ENCODE results near the gene DMD.
"Not testable (repeated sequence)": the region's sequence is repeated elsewhere in the genome, so short reads cannot be mapped to it uniquely, and the experiment has no call there.

Gene DMD

DNA sequence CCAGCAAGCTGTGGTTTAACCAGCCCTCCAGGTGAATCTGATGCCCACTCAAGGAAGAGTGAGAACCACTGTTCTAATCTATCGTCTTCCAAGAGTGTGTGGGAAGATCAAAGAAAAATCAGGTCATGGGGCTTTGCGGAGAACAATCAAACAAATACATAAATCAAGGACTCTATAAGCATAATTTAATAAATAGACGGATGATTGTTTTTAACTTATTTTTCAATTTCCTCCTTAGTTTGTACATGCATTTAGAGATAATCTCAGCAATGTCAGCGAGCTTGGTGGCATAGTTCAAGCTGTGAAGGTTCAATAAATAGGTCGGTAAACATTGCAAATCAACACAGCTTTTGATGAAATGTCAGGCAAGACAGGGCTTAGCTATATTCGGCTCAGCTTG, 84.9 kb downstream of the DMD start:
- no peak overlapping the region for H3K4me3 Mint-ChIP-seq
- no peaks in the 10 kb centered on the region for H3K4me1 Mint-ChIP-seq
- H3K27ac Mint-ChIP-seq: no peak overlapping the region
- H3K9me3 Mint-ChIP-seq: no peaks in the 10 kb centered on the region
- no peaks in the 10 kb centered on the region for H3K36me3 Mint-ChIP-seq
- H3K27me3 Mint-ChIP-seq: no peaks in the 10 kb centered on the region

DNA sequence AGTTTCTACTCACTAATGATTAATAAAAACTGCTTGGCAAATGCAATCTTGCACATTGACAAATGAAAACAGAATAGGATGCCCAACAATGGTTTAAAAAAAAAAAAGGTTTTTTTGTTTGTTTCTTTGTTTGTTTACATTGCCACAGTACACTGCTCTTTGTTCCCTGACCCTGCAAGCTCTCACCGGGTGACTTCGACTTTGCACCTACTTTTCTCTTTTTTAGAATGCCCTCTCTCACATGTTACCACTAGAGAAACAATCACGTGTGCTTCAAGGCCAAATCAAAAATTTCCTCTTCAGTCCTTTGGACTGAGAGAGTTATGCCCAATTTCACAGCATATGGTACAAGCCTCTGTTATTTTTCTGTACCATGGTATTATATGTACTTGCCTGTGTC, 101.5 kb downstream of the DMD start:
- no peak overlapping the region for H3K27ac Mint-ChIP-seq
- no peak overlapping the region for H3K4me3 Mint-ChIP-seq
- H3K36me3 Mint-ChIP-seq: no peaks in the 10 kb centered on the region
- no peaks in the 10 kb centered on the region for H3K27me3 Mint-ChIP-seq
- H3K4me1 Mint-ChIP-seq: no peaks in the 10 kb centered on the region
- no peaks in the 10 kb centered on the region for H3K9me3 Mint-ChIP-seq

DNA sequence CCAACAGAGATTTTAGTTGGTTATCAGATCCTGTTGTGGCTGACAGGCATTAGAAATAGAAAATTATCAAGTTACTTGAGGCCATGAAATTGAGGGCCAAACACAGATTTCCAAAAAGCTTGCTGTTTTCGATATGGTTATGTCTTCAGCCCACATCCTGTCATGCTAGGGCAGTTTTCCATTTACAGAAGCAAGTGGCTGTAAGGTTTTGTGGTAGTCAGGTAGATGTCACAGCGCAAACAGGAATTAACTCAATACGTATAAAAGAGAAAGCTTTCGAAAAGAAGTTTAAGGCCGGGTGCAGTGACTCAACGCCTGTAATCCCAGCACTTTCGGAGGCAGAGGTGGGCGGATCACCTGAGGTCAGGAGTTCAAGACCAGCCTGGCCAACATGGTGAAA, 104.6 kb downstream of the DMD start:
- Mint-ChIP-seq H3K27ac (no peak overlapping the region), H3K4me3 (no peak overlapping the region), H3K27me3 (no peaks in the 10 kb centered on the region), H3K4me1 (no peaks in the 10 kb centered on the region), H3K9me3 (no peaks in the 10 kb centered on the region), H3K36me3 (no peaks in the 10 kb centered on the region)

DNA sequence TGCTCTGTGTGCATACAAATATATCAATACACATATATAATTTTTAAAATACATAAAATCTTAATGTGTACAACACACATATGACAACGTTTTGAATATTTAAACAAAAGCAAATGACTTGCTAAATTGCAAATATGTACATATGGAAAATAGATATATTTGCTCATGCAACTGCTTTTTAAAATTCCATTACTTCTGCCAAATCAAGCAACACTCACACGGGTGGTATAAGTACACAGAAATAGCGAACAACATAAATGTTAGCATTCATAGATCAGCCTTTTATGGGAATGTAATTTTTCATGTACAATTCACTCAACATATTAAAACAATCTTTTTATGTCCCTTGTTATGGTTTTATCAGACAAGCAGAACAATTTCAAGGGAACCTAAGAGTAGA, 116.3 kb downstream of the DMD start:
- Mint-ChIP-seq H3K36me3 (no peaks in the 10 kb centered on the region), H3K27ac (no peak overlapping the region), H3K4me1 (no peaks in the 10 kb centered on the region), H3K9me3 (no peaks in the 10 kb centered on the region), H3K27me3 (no peaks in the 10 kb centered on the region), H3K4me3 (no peak overlapping the region)

DNA sequence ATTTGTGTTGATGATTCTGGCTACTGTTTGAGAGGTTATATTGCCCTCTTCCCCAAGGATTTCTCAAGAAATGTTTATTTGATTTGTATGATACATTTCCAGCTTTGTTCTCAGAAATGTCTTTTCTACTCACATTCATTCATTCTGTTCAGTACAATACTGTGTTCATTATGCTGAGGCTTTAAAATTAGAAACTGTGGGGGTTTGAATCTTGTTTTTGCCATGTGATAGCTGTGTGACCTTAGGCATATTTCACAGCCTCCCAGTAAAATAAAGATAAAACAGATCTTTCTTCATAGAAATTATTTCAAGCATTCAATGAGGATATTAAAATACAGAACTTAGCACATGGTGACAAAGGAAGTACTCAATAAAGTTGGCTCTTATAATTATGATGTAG, 123.9 kb downstream of the DMD start:
- no peaks in the 10 kb centered on the region for H3K9me3 Mint-ChIP-seq
- H3K27me3 Mint-ChIP-seq: no peaks in the 10 kb centered on the region
- no peaks in the 10 kb centered on the region for H3K4me1 Mint-ChIP-seq
- no peaks in the 10 kb centered on the region for H3K36me3 Mint-ChIP-seq
- no peak overlapping the region for H3K27ac Mint-ChIP-seq
- H3K4me3 Mint-ChIP-seq: no peak overlapping the region

DNA sequence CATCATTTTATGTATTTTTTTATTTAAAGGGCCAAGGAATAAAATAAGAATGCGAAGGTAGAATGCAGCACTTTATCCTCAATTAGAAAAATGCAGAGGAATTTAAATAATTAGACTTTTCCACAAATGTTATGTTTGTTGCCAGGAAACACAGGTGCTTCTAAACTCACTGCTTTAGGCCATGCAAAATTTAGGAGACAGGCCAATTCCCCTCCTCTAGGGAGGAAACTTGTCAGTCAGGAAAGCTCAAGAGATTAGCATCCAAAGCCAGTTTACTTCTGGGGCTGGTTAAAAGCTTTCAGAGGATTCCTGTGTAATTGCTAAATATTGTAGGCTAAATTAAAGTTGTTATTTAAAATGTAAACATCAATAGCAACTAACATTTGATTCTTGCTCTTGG, 124.5 kb downstream of the DMD start:
- no peak overlapping the region for H3K4me3 Mint-ChIP-seq
- no peaks in the 10 kb centered on the region for H3K9me3 Mint-ChIP-seq
- H3K27ac Mint-ChIP-seq: no peak overlapping the region

DNA sequence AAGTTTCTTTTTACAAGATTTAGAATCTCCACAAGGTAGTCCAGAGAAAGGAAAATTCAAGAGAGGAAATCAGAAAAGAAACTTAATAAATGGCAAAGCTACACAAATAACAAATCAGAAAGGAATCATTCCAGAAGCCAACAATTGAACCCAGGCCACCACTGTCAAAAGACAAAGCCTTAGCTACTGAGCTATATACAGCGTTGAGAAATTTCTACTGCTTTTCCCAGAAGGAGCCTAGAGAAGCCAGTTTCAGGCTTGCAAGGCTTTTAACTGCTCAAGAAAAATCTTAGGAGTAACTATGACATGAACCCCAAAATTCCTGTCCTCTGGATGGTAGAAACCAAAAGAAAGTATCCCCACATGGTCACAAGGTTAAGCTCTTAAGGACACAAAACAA, 129.0 kb downstream of the DMD start:
- Mint-ChIP-seq H3K36me3 (no peaks in the 10 kb centered on the region), H3K27me3 (no peaks in the 10 kb centered on the region)

More for the DNA sequence above, 124.5 kb downstream of the DMD start:
- H3K4me1 Mint-ChIP-seq: no peaks in the 10 kb centered on the region
- no peaks in the 10 kb centered on the region for H3K27me3 Mint-ChIP-seq
- no peaks in the 10 kb centered on the region for H3K36me3 Mint-ChIP-seq

DNA sequence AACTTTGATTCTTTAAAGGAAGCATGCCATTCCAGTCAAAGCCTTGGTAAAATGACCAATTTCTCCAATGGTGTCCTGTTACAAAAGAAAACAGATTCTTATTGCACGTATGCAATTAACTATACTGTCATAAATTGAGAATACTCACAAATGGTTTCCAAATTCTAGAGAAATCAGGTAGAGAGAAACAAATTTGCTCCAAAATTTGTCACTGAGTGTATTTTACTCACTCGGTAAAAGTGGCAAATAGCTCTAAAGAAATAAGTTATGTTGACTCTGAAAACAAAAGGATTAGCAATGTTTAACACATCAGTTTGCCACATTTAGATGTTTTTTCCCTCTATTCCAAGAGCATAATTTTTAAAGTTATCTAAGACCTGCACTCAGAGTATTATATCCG, 133.1 kb downstream of the DMD start:
- H3K4me3 Mint-ChIP-seq: no peak overlapping the region
- H3K4me1 Mint-ChIP-seq: no peaks in the 10 kb centered on the region
- no peaks in the 10 kb centered on the region for H3K9me3 Mint-ChIP-seq
- H3K36me3 Mint-ChIP-seq: no peaks in the 10 kb centered on the region
- no peak overlapping the region for H3K27ac Mint-ChIP-seq
- H3K27me3 Mint-ChIP-seq: no peaks in the 10 kb centered on the region

More for the DNA sequence above, 129.0 kb downstream of the DMD start:
- Mint-ChIP-seq H3K27ac (no peak overlapping the region), H3K4me3 (no peak overlapping the region), H3K9me3 (no peaks in the 10 kb centered on the region), H3K4me1 (no peaks in the 10 kb centered on the region)

DNA sequence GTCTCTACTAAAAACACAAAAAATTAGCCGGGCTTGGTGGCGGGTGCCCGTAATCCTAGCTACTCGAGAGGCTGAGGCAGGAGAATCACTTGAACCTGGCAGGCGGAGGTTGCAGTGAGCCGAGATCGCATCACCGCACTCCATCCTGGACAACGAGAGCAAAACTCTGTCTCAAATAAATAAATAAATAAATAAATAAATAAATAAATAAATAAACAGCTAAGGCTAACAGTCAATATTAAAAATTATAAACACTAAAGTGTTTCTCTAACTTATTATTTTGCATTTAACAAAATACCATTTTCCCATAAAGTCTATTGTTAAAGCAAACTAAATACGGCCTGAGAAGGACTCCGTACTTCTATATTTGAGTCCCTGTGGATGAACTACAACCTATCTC, 137.7 kb downstream of the DMD start:
- H3K4me1 Mint-ChIP-seq, H3K36me3 Mint-ChIP-seq, H3K27ac Mint-ChIP-seq, H3K27me3 Mint-ChIP-seq, H3K4me3 Mint-ChIP-seq, H3K9me3 Mint-ChIP-seq: not testable (repeated sequence)

DNA sequence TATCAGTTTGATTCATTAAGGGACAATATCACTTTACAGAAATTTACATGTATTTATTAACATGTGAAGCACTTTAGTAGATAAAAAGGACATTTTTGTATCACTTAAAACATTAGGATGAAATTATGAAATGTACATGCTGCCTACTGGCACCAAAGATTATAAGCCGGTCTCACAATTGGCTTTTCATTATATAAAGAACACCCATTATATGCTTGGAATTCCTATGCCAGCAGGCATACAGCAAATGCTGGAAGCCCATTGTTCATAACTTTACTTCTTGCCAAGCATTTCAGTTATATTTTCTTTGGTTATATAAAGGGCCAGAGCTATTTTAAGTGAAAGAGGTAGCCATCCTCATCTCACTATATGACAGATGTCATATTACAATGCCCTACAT, 145.9 kb downstream of the DMD start:
- no peak overlapping the region for H3K27ac Mint-ChIP-seq
- H3K9me3 Mint-ChIP-seq: no peaks in the 10 kb centered on the region
- H3K4me3 Mint-ChIP-seq: no peak overlapping the region
- H3K4me1 Mint-ChIP-seq: no peaks in the 10 kb centered on the region
- H3K27me3 Mint-ChIP-seq: no peaks in the 10 kb centered on the region
- no peaks in the 10 kb centered on the region for H3K36me3 Mint-ChIP-seq

DNA sequence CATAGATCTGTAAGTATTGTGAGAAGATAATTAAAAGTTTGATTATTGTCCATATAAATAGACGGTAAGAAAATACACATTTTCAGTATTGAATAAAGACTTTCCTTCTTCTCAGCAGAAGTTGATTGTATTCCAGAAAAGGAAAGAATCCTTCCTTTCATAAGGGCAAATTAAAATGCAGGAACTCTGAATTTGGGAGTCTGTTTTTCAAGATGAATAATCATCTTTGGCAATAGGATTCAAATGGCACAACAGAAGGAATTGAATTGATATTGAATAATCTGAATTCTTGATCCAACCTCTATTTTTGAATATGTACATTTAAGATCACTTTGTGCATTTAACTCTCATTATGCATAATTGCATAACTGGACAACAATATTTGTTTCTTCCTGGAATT, 149.3 kb downstream of the DMD start:
- no peaks in the 10 kb centered on the region for H3K36me3 Mint-ChIP-seq
- no peaks in the 10 kb centered on the region for H3K27me3 Mint-ChIP-seq
- no peak overlapping the region for H3K4me3 Mint-ChIP-seq
- H3K4me1 Mint-ChIP-seq: no peaks in the 10 kb centered on the region
- H3K27ac Mint-ChIP-seq: no peak overlapping the region
- H3K9me3 Mint-ChIP-seq: no peaks in the 10 kb centered on the region

DNA sequence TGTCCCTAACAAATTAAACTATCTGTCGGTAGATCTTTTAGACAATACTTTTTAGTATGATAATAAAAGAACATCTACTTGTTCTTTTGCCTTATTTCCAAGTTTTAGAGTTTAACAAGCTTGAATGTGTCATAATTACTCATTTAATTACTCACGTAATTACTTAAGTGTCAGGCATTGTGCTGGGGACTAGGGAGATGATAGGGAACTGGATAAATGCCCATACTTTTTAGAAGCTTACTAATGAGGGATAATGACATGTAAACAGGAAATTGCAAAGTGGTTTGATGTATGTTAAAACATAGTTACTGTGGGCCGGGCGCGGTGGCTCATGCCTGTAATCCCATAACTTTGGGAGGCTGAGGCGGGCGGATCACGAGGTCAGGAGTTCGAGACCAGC, 158.3 kb downstream of the DMD start:
- Mint-ChIP-seq H3K9me3 (no peaks in the 10 kb centered on the region), H3K4me1 (no peaks in the 10 kb centered on the region), H3K27ac (no peak overlapping the region), H3K27me3 (no peaks in the 10 kb centered on the region), H3K4me3 (no peak overlapping the region), H3K36me3 (no peaks in the 10 kb centered on the region)

DNA sequence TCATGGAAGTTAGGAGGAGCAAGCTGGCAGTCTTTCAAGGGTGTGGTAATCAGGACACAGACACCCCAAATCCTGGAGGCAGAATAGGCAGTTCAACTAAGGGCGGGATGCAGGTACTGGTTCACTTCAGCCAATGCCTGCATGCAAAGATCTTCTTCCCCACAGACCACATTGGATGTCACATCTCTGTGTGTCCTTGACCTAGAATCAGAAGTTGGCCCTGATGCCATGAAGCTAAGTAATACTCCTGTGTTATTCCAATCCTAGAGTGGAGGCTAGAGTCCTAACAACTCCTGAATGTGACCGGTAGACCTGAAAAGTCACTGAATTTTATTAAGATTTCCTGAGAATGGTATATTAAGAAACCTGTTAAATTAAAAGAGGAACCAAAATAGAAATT, 165.5 kb downstream of the DMD start:
- no peaks in the 10 kb centered on the region for H3K4me1 Mint-ChIP-seq

DNA sequence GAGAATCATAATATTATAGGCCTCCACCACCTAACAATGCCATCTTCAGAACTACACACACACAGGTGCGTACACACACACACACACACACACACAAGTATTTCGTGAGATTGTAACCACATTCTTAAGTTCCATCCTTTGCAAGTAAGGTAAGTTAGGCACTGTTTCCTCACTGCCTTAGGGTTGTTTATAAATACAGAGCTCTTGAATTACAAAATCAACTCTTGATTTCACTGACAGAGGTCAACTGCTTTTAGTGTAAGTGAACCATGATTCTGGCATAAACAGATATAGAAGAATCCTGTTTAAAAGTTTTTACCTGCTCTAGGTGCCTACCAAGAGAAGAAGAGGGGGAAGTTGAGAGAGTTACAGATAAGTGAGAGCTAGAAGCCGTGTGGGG, 166.1 kb downstream of the DMD start:
- H3K9me3 Mint-ChIP-seq: no peaks in the 10 kb centered on the region
- H3K27me3 Mint-ChIP-seq: no peaks in the 10 kb centered on the region
- H3K4me1 Mint-ChIP-seq: no peaks in the 10 kb centered on the region
- no peaks in the 10 kb centered on the region for H3K36me3 Mint-ChIP-seq
- no peak overlapping the region for H3K4me3 Mint-ChIP-seq
- no peak overlapping the region for H3K27ac Mint-ChIP-seq

More for the DNA sequence above, 165.5 kb downstream of the DMD start:
- Mint-ChIP-seq H3K4me3 (no peak overlapping the region), H3K27me3 (no peaks in the 10 kb centered on the region), H3K27ac (no peak overlapping the region), H3K9me3 (no peaks in the 10 kb centered on the region), H3K36me3 (no peaks in the 10 kb centered on the region)

DNA sequence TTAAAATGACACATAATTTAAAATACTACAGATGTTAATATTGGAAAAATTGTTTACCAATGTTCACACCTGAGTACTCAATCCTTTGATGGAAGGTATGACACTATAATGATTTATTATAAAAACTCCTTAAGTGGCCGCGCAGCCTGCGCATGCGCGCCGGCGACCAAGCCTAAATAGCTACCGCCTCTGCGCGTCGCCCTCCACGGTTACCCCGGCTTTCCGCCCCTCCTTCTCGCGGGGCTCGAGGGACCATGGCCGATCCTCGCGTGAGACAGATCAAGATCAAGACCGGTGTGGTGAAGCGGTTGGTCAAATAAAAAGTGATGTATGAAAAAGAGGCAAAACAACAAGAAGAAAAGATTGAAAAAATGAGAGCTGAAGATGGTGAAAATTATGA, 170.2 kb downstream of the DMD start:
- no peaks in the 10 kb centered on the region for H3K36me3 Mint-ChIP-seq
- no peaks in the 10 kb centered on the region for H3K4me1 Mint-ChIP-seq
- H3K27ac Mint-ChIP-seq: no peak overlapping the region
- H3K9me3 Mint-ChIP-seq: no peaks in the 10 kb centered on the region
- H3K27me3 Mint-ChIP-seq: no peaks in the 10 kb centered on the region
- no peak overlapping the region for H3K4me3 Mint-ChIP-seq

DNA sequence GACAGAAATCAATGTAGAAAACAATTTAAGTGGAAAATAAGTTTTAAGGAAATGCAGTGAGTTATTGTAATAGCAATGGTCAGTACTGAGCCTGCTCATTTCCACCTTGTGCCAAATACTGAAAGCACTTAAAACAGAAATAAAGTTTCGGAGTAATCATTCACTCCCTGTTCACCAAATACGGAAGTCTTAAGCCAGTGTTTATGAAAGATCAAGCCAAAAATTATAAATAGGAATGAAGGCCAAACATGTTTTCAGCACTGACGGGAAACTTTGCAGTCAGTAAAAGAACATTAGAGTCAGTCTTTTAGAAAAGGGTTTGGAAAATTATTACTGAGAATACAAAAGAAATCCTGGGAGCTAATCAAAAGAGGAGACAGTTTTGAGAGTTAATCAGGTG, 178.6 kb downstream of the DMD start:
- no peak overlapping the region for H3K4me3 Mint-ChIP-seq

DNA sequence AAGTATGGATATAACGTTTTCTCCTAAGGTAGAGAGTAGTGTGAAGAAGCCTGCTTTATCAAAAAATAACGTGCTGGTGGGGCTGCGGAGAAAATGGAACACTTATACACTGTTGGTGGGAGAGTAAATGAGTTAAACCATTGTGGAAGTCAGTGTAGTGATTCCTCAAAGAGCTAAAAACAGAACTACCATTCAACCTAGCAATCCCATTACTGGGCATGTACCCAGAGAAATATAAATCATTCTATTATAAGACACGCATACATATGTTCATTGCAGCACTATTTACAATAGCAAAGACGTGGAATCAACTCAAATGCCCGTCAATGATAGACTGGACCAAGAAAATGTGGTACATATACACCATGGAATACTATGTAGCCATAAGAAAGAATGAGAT, 196.4 kb downstream of the DMD start:
- H3K9me3 Mint-ChIP-seq: no peaks in the 10 kb centered on the region
- no peaks in the 10 kb centered on the region for H3K27me3 Mint-ChIP-seq
- no peaks in the 10 kb centered on the region for H3K4me1 Mint-ChIP-seq
- H3K27ac Mint-ChIP-seq: no peak overlapping the region
- H3K36me3 Mint-ChIP-seq: no peaks in the 10 kb centered on the region
- H3K4me3 Mint-ChIP-seq: no peak overlapping the region

More for the DNA sequence above, 178.6 kb downstream of the DMD start:
- Mint-ChIP-seq H3K27ac (no peak overlapping the region), H3K9me3 (no peaks in the 10 kb centered on the region), H3K4me1 (no peaks in the 10 kb centered on the region), H3K27me3 (no peaks in the 10 kb centered on the region), H3K36me3 (no peaks in the 10 kb centered on the region)

DNA sequence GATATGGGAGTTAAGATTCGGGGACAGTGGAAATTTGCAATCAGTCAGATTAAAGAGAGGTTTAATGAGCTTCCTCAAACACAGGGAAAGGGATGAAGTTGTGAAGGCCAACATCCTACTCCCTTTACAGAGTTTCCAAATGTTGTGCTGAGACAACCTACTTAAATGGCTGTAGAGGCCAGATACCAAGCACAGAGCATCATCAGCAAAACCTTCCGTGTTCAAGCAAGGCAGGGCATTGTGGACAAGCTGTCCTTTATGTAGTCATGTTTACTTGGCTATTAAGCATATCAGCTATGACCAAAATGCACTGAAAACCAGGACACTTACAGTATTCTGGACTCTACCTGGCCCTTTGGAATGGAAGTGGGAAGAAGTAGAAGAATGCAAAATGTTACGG, 197.3 kb downstream of the DMD start:
- Mint-ChIP-seq H3K27ac (no peak overlapping the region), H3K36me3 (no peaks in the 10 kb centered on the region), H3K4me3 (no peak overlapping the region), H3K27me3 (no peaks in the 10 kb centered on the region), H3K4me1 (no peaks in the 10 kb centered on the region), H3K9me3 (no peaks in the 10 kb centered on the region)

Measured in activated naive CD4-positive, alpha-beta T cell treated with anti-CD3 and anti-CD28 coated beads, Interleukin-2, amount 50 U/mL, for 24 hours (primary cell).